Neural cell (in vitro differentiated cells): ENCODE data around the gene GNPAT.

Source experiments
- EZH2 ChIP-seq: fragments of 200-600, 300-800 bp; shearing (Covaris generic), sonication (generic); IDR thresholded peaks from 2 replicates; pipeline ENCODE4 v1.6.1; 2014; ENCODE audit warnings: antibody characterized with exemption, low read length, borderline replicate concordance, mild to moderate bottlenecking; ENCODE audit not compliant: insufficient read depth, poor library complexity, severe bottlenecking
- MXI1 ChIP-seq: fragments of 450-650 bp; conservative IDR thresholded peaks from 2 replicates; pipeline ENCODE4 v1.6.1; 2014; ENCODE audit warnings: antibody characterized with exemption, mild to moderate bottlenecking; ENCODE audit not compliant: poor library complexity, severe bottlenecking
- POLR2AphosphoS5 ChIP-seq: IDR thresholded peaks from 2 replicates; pipeline ENCODE4 v1.6.1; 2012
- SMC3 ChIP-seq: fragments of 450-650 bp; conservative IDR thresholded peaks from 2 replicates; pipeline ENCODE4 v1.6.1; 2014; ENCODE audit warnings: antibody characterized with exemption, mild to moderate bottlenecking, moderate library complexity; ENCODE audit not compliant: poor library complexity
- TAF1 ChIP-seq: IDR thresholded peaks from 2 replicates; pipeline ENCODE4 v1.6.1; 2012; ENCODE audit warnings: low read depth
- TF ChIP-seq, protein P1 (sequence below): fragments of 450-650 bp; IDR thresholded peaks from 2 replicates; pipeline ENCODE4 v1.5.1; 2014; ENCODE audit warnings: antibody characterized with exemption, mild to moderate bottlenecking, moderate library complexity; ENCODE audit not compliant: poor library complexity, severe bottlenecking

DNA sequence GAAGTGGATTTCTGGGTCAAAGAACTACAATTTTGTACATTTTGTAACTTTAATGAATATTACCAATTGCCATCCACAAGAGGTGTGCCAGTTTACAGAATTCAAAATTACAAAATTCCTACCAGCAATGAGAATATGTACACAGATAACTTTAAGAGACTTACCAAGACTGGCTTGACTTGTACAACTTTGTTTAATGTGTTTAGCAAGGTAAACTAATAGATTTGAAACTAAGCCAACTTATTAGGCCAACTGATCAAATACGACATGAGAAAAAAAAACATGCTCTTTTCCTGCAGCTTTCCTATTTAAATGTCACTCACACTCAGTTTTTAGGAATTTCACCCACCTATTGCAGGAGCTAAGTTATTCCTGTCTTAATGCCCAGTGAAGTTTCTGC, 85.2 kb downstream of the GNPAT start:
- no peak for TF ChIP-seq POLR2AphosphoS5
- TF ChIP-seq, protein P1, sequence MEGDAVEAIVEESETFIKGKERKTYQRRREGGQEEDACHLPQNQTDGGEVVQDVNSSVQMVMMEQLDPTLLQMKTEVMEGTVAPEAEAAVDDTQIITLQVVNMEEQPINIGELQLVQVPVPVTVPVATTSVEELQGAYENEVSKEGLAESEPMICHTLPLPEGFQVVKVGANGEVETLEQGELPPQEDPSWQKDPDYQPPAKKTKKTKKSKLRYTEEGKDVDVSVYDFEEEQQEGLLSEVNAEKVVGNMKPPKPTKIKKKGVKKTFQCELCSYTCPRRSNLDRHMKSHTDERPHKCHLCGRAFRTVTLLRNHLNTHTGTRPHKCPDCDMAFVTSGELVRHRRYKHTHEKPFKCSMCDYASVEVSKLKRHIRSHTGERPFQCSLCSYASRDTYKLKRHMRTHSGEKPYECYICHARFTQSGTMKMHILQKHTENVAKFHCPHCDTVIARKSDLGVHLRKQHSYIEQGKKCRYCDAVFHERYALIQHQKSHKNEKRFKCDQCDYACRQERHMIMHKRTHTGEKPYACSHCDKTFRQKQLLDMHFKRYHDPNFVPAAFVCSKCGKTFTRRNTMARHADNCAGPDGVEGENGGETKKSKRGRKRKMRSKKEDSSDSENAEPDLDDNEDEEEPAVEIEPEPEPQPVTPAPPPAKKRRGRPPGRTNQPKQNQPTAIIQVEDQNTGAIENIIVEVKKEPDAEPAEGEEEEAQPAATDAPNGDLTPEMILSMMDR: no peak
- TF ChIP-seq MXI1: no peak
- TF ChIP-seq SMC3: no peak
- TF ChIP-seq TAF1: no peak
- no peak for TF ChIP-seq EZH2
